ENCODE results near the gene SLC17A1. TPM values are rescaled to one million over a fixed set of nuclear protein-coding genes. Genes with fewer than 3 reads are reported as not detected.

The SLC17A1 gene
- total RNA-seq, 4 donors from 2014 or later, result not detected

- TF ChIP-seq CTCF (IDR thresholded peaks at IDR 0.05; ENCODE audit: low read depth), result no peak
Observed at GRCh38 chr6:25852756-25853155, 20.9 kb upstream of the SLC17A1 start.

DNA sequence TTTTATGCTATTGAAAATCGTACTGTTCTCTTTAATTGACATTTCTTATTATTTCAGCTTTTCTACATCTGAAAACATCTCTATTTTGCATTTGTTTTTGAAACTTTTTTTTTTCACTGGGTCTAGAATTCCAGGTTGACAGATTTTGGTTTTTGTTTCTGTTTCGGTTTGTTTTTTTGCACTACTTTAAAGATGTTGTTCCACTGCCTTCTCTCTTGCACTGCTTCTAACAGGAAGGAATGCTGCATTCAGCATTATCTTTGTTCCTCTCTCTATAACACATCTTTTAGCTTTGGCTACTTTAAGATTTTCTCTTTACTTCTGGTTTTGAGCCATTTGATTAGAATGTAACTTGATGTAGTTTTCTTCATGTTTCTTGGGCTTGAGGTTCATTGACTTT is 20.1 kb upstream of the SLC17A1 start:
- no peak for TF ChIP-seq CTCF (IDR thresholded peaks at IDR 0.05; ENCODE audit: low read depth)

- no peak for TF ChIP-seq CTCF (IDR thresholded peaks at IDR 0.05; ENCODE audit: low read depth)
Observed at GRCh38 chr6:25844518-25844917, 12.7 kb upstream of the SLC17A1 start.

DNA sequence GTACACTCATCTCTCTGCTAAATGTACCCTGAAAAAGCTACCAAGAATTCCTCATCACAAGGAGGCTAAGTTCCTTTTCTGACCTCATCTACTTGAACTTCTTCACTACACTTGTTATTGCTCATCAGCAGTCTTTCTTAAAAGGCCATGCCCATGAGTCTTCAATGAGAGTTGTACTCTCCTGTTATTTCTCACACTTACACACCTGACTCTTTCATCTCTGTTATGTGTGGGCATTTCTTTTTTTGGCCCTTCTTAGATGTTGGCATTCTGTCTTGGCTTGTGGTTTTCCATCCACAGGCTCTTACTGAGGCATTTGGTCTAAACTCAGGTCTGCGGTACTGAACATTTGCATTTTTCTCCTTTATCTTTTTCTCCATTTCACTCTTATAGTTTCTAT is 10.7 kb upstream of the SLC17A1 start:
- no peak for TF ChIP-seq CTCF (IDR thresholded peaks at IDR 0.05; ENCODE audit: low read depth)

GRCh38 chr6:25835442-25836283 is 3.8 kb upstream of the SLC17A1 start:
- no peak for TF ChIP-seq CTCF (IDR thresholded peaks at IDR 0.05; ENCODE audit: low read depth)

GRCh38 chr6:25834950-25835349 is 3.1 kb upstream of the SLC17A1 start:
- TF ChIP-seq CTCF (IDR thresholded peaks at IDR 0.05; ENCODE audit: low read depth), result no peak

DNA sequence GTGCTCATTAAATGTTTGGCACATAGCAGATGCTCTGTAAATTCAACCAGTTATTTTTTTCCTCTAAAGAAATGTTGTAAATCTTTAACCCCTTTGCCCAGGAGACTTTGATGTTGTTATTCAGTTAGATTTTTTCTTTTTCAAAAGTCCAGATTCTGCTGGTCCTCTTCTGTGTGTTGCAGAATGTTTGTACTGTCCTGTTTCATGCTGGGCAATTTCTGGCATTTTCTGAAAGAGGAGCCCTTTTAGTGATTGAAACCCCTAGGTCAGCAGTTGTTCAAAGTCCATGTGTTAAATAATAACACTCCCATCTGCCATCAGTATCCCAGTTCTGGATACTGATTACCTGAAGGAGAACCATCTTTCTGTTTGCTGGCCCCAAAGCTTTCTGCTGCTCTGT is 1.3 kb upstream of the SLC17A1 start:
- no peak for TF ChIP-seq CTCF (IDR thresholded peaks at IDR 0.05; ENCODE audit: low read depth)
